B cell (primary cell): ENCODE data around the gene GHR. TPM values are rescaled to one million over a fixed set of nuclear protein-coding genes. Genes with fewer than 3 reads are reported as not detected.
A peak's percentile ranks its signal among the peaks of the same experiment; 100 is the strongest.

Source experiments
- ATAC-seq: fragments of 200-7000 bp; cut with Tn5 transposase; one replicate; pipeline ENCODE4 v1.10.0; 2021; ENCODE audit warnings: low read depth, mild to moderate bottlenecking, moderate number of reproducible peaks, moderate library complexity
- CTCF ChIA-PET: fragments of 350-600 bp; sonication (Branson Sonifier 250); formaldehyde crosslinking; loops from one replicate; lab custom pipeline; 2021; ENCODE audit warnings: antibody characterized with exemption, inconsistent platforms; lab: Charles Lee
- POLR2A ChIA-PET: fragments of 350-600 bp; sonication (Branson Sonifier 250); formaldehyde crosslinking; loops from one replicate; lab custom pipeline; 2021; ENCODE audit warnings: antibody characterized with exemption; lab: Charles Lee
- DNase-seq: peaks from one replicate; pipeline ENCODE4 v3.0.0; 2013
- H2AFZ ChIP-seq: 2 replicates; pipeline ENCODE4 v1.6.1; 2012; ENCODE audit warnings: mild to moderate bottlenecking, low read depth, low read length; ENCODE audit not compliant: insufficient read depth, poor library complexity, severe bottlenecking
- H3K27ac ChIP-seq, 2 donors: 1 replicate in 1 of 2; 2 replicates in 1 of 2; pipeline ENCODE4 v1.5.1; 2012 to 2013; ENCODE audit warnings: low read length in 2 of 2, mild to moderate bottlenecking in 2 of 2, moderate library complexity in 1 of 2
- H3K27me3 ChIP-seq, 4 experiments: fragments of 200-600 bp in 1 of 4; sonication (generic) in 1 of 4; replicated peaks in 1 of 4; 1 replicate in 2 of 4; 2 replicates in 2 of 4; pipeline versions ENCODE4 v1.6.1 to v1.7.0; 2013 to 2016; ENCODE audit warnings: low read length in 3 of 4, mild to moderate bottlenecking in 2 of 4, mixed read lengths in 1 of 4, moderate library complexity in 1 of 4; ENCODE audit not compliant: insufficient read depth in 4 of 4, control insufficient read depth in 3 of 4; ENCODE audit errors: control extremely low read depth in 1 of 4
- H3K36me3 ChIP-seq, 2 experiments: replicated peaks in 1 of 2; 1 replicate in 1 of 2; 2 replicates in 1 of 2; pipeline versions ENCODE4 v1.6.1 to v1.7.1; 2013; ENCODE audit warnings: low read length in 1 of 2; ENCODE audit not compliant: insufficient read depth in 2 of 2, control insufficient read depth in 1 of 2; ENCODE audit errors: control extremely low read depth in 1 of 2, extremely low read depth in 1 of 2
- H3K4me1 ChIP-seq, 2 donors: fragments of 200-600 bp in 1 of 2; sonication (generic) in 1 of 2; 1 replicate in 1 of 2; 2 replicates in 1 of 2; pipeline versions ENCODE4 v1.5.1 to v1.6.1; 2013 to 2017; ENCODE audit warnings: low read length in 2 of 2; ENCODE audit not compliant: control insufficient read depth in 2 of 2, insufficient read depth in 2 of 2
- H3K4me2 ChIP-seq: replicated peaks from 2 replicates; pipeline ENCODE3; 2012; ENCODE audit warnings: mild to moderate bottlenecking, low read depth, low read length; ENCODE audit not compliant: poor library complexity, severe bottlenecking
- H3K4me3 ChIP-seq, 5 experiments: fragments of 200-600 bp in 1 of 5; sonication (generic) in 1 of 5; 1 replicate in 3 of 5; 2 replicates in 2 of 5; pipeline versions ENCODE4 v1.5.1 to v1.7.0; 2011 to 2016; ENCODE audit warnings: low read length in 4 of 5, mild to moderate bottlenecking in 4 of 5, low read depth in 2 of 5, control low read depth in 1 of 5, moderate library complexity in 1 of 5; ENCODE audit not compliant: insufficient read depth in 1 of 5; ENCODE audit errors: control extremely low read depth in 1 of 5, extremely low read depth in 1 of 5
- H3K79me2 ChIP-seq: fragments of 200-600 bp; sonication (generic); one replicate; pipeline ENCODE4 v1.6.0; 2016; ENCODE audit warnings: low read length; ENCODE audit not compliant: control insufficient read depth, insufficient read depth
- H3K9ac ChIP-seq: fragments of 200-600 bp; sonication (generic); 2 replicates; pipeline ENCODE4 v1.6.1; 2017; ENCODE audit warnings: mild to moderate bottlenecking, low read length, moderate library complexity
- H3K9me3 ChIP-seq, 3 donors: one replicate each; pipeline versions ENCODE4 v1.6.1 to v1.7.1; 2013; ENCODE audit warnings: low read length in 2 of 3; ENCODE audit not compliant: control insufficient read depth in 2 of 3, insufficient read depth in 1 of 3; ENCODE audit errors: control extremely low read depth in 1 of 3
- H4K20me1 ChIP-seq: 2 replicates; pipeline ENCODE4 v1.6.0; 2012; ENCODE audit warnings: mild to moderate bottlenecking, low read length; ENCODE audit not compliant: insufficient read depth, control insufficient read depth, poor library complexity, severe bottlenecking
- H3K27ac Mint-ChIP-seq: one replicate; pipeline ENCODE4 v1.8.0; 2021; ENCODE audit warnings: mixed read lengths
- H3K27me3 Mint-ChIP-seq: one replicate; pipeline ENCODE4 v1.8.0; 2021; ENCODE audit warnings: mixed read lengths
- H3K4me1 Mint-ChIP-seq: one replicate; pipeline ENCODE4 v1.8.0; 2021; ENCODE audit warnings: mixed read lengths
- H3K4me3 Mint-ChIP-seq: one replicate; pipeline ENCODE4 v1.8.0; 2021; ENCODE audit warnings: mixed read lengths
- H3K9me3 Mint-ChIP-seq: one replicate; pipeline ENCODE4 v1.8.0; 2022; ENCODE audit warnings: mixed read lengths; ENCODE audit not compliant: insufficient read depth
- CTCF ChIP-seq: fragments of 200-600 bp; IDR thresholded peaks from one replicate; pipeline ENCODE4 v1.8.0; 2022; ENCODE audit warnings: antibody characterized with exemption, mild to moderate bottlenecking
- EZH2 ChIP-seq: IDR thresholded peaks from 2 replicates; pipeline ENCODE4 v1.6.1; 2012; ENCODE audit warnings: borderline replicate concordance, low read depth, mild to moderate bottlenecking, moderate library complexity, low read length; ENCODE audit not compliant: insufficient read depth, poor library complexity, severe bottlenecking
- WGBS: methylation state at CpG from one replicate; pipeline ENCODE4 v1.1.5; 2013; ENCODE audit warnings: missing lambda C conversion rate; ENCODE audit not compliant: insufficient coverage; 5-methylcytosine and 5-hydroxymethylcytosine counted together
- intact Hi-C: fragments of 100-400 bp; cut with micrococcal nuclease; formaldehyde crosslinking; loops from one replicate; pipeline ENCODE4 v1.10.0; 2022
- polyA plus RNA-seq: library from polyadenylated mRNA; depleted of rRNA; stranded (reverse); fragments of >200 nt; gene quantifications from 2 replicates; pipeline ENCODE4 v1.2.3, GENCODE V29; 2012
- total RNA-seq, 2 donors: library from RNA; stranded (reverse); fragments of 120-200 nt in 1 of 2; gene quantifications; 1 replicate in 1 of 2; 2 replicates in 1 of 2; pipeline versions ENCODE4 v1.2.3 to v1.2.4, GENCODE V29; 2013 to 2022

Gene GHR
- total and polyA plus RNA-seq, 2 donors (not counting 1 experiment from before 2014, with no cell fraction given): not detected

- H3K4me1 Mint-ChIP-seq: peaks cover 13% of the 10 kb centered on the region
- H3K27ac Mint-ChIP-seq: no peak overlapping the region
- no peaks in the 10 kb centered on the region for H3K9me3 Mint-ChIP-seq
- H3K4me3 Mint-ChIP-seq: no peak overlapping the region
- TF ChIP-seq CTCF: no peak
- TF ChIP-seq EZH2: no peak
- ChIA-PET POLR2A (no interaction called here), CTCF (no interaction called here)
- DNase-seq (no peak), ATAC-seq (no peak)
- peaks cover 2% of the 10 kb centered on the region for H3K27me3 Mint-ChIP-seq
- H3K4me1 ChIP-seq: peaks cover 7% of the 10 kb centered on the region in 2 donors
- WGBS: 50% methylated on average over 1 of the region's 2 CpGs
- H3K9me3 ChIP-seq: peaks cover 0 to 2% (median 0%) of the 10 kb centered on the region in 3 donors
- H3K4me2 ChIP-seq: no peak overlapping the region
- no peaks in the 10 kb centered on the region for H3K27me3 ChIP-seq
- no peaks in the 10 kb centered on the region for H3K79me2 ChIP-seq
- no peak overlapping the region for H3K4me3 ChIP-seq
- H4K20me1 ChIP-seq: no peaks in the 10 kb centered on the region
- H2AFZ ChIP-seq: peak overlapping the region; percentile 5
- H3K27ac ChIP-seq: no peak overlapping the region
- intact Hi-C loops: no loop called here
- H3K9ac ChIP-seq: no peak overlapping the region
- H3K36me3 ChIP-seq: no peaks in the 10 kb centered on the region
These were observed 172.4 kb downstream of the GHR start for GRCh38 chr5:42595597-42595996.

GRCh38 chr5:42596817-42597216, 173.6 kb downstream of the GHR start:
- TF ChIP-seq CTCF (no peak), EZH2 (no peak)
- no peak overlapping the region for H3K4me3 Mint-ChIP-seq
- no CpG with 5 or more reads among the region's 1 CpG for WGBS
- Histone ChIP-seq H3K9ac (no peak overlapping the region), H3K4me2 (no peak overlapping the region), H3K27me3 (no peaks in the 10 kb centered on the region), H2AFZ (no peak overlapping the region), H3K4me1 (peaks cover 0 to 3% of the 10 kb centered on the region in 2 donors), H3K27ac (no peak overlapping the region), H3K4me3 (no peak overlapping the region), H3K36me3 (no peaks in the 10 kb centered on the region), H3K9me3 (peaks cover 0 to 2% (median 0%) of the 10 kb centered on the region in 3 donors), H4K20me1 (no peaks in the 10 kb centered on the region), H3K79me2 (no peaks in the 10 kb centered on the region)
- intact Hi-C loops: no loop called here
- POLR2A ChIA-PET: no interaction called here
- H3K27me3 Mint-ChIP-seq: no peaks in the 10 kb centered on the region
- H3K4me1 Mint-ChIP-seq: peaks cover 2% of the 10 kb centered on the region
- no peak overlapping the region for H3K27ac Mint-ChIP-seq
- no peaks in the 10 kb centered on the region for H3K9me3 Mint-ChIP-seq
- DNase-seq (no peak), ATAC-seq (no peak)
- CTCF ChIA-PET: no interaction called here
